Measurements from ENCODE around the gene MYCBP. TPM values are rescaled to one million over a fixed set of nuclear protein-coding genes. Genes with fewer than 3 reads are reported as not detected.
"Not testable (repeated sequence)": the region's sequence is repeated elsewhere in the genome, so short reads cannot be mapped to it uniquely, and the experiment has no call there.

MYCBP gene
- total and polyA plus RNA-seq, 8 donors, result 2.2 to 111 (median 13.8) TPM

- Histone ChIP-seq H3K9me3 (no peaks in the 10 kb centered on the region), H3K27ac (no peak overlapping the region), H3K27me3 (no peaks in the 10 kb centered on the region), H3K36me3 (peaks cover 0 to 19% (median 13%) of the 10 kb centered on the region in 4 donors), H3K4me1 (no peaks in the 10 kb centered on the region), H3K4me3 (no peak overlapping the region)
- 58 to 82% (median 71%) methylated on average over 1 of the region's 1 CpG for WGBS, 5 donors
- intact Hi-C loops (cut with DNase I; ENCODE audit: low total_unique reads), result no loop called here
- DNase-seq, result no peak
- TF ChIP-seq EP300 (IDR thresholded peaks at IDR 0.05) (no peak), CTCF (IDR thresholded peaks at IDR 0.05) (no peak), POLR2A (IDR thresholded peaks at IDR 0.05) (no peak), POLR2AphosphoS5 (IDR thresholded peaks at IDR 0.05) (no peak)
Observed at GRCh38 chr1:38917772-38918171, 44.6 kb upstream of the MYCBP start.

GRCh38 chr1:38917337-38917736, 44.2 kb upstream of the MYCBP start:
- Histone ChIP-seq H3K36me3 (peaks cover 0 to 19% (median 13%) of the 10 kb centered on the region in 4 donors), H3K27me3 (no peaks in the 10 kb centered on the region), H3K4me3 (no peak overlapping the region), H3K4me1 (no peaks in the 10 kb centered on the region), H3K9me3 (no peaks in the 10 kb centered on the region), H3K27ac (no peak overlapping the region)
- TF ChIP-seq POLR2AphosphoS5 (IDR thresholded peaks at IDR 0.05) (no peak), CTCF (IDR thresholded peaks at IDR 0.05) (no peak), POLR2A (IDR thresholded peaks at IDR 0.05) (no peak), EP300 (IDR thresholded peaks at IDR 0.05) (no peak)
- DNase-seq, result no peak
- intact Hi-C loops (cut with DNase I; ENCODE audit: low total_unique reads), result no loop called here
- WGBS, 5 donors, result 72 to 90% (median 86%) methylated on average over 3 of the region's 3 CpGs

GRCh38 chr1:38915352-38915948, 42.3 kb upstream of the MYCBP start:
- 39 to 58% (median 46%) methylated on average over 2 to 3 of the region's 3 CpGs for WGBS, 5 donors
- H3K9me3 ChIP-seq, result no peaks in the 10 kb centered on the region

DNA sequence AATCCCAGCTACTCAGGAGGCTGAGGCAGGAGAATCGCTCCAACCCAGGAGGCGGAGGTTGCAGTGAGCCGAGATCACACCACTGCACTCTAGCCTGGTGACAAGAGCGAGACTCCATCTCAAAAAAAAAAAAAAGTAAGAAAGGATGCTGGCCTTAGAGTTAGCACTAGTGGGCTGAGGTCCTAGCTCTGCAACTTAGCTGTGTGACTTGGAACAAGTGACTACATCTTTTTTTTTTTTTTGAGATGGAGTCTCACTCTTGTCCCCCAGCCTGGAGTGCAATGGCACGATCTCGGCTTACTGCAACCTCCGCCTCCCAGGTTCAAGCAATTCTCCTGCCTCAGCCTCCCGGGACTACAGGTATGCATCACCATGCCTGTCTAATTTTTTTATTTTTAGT, 41.8 kb upstream of the MYCBP start:
- H3K9me3 ChIP-seq; intact Hi-C loops (cut with DNase I; ENCODE audit: low total_unique reads); H3K4me1 ChIP-seq; H3K4me3 ChIP-seq; H3K27me3 ChIP-seq; H3K27ac ChIP-seq; DNase-seq: not testable (repeated sequence)
- peaks cover 0 to 19% (median 13%) of the 10 kb centered on the region in 4 donors for H3K36me3 ChIP-seq
- WGBS, 5 donors, result 95 to 100% (median 97%) methylated on average over 8 of the region's 8 CpGs

More at GRCh38 chr1:38915352-38915948, 42.3 kb upstream of the MYCBP start:
- no peaks in the 10 kb centered on the region for H3K4me1 ChIP-seq
- TF ChIP-seq CTCF (IDR thresholded peaks at IDR 0.05) (no peak), EP300 (IDR thresholded peaks at IDR 0.05) (no peak), POLR2AphosphoS5 (IDR thresholded peaks at IDR 0.05) (no peak), POLR2A (IDR thresholded peaks at IDR 0.05) (no peak)
- H3K4me3 ChIP-seq, result no peak overlapping the region
- intact Hi-C loops (cut with DNase I; ENCODE audit: low total_unique reads), result no loop called here
- no peaks in the 10 kb centered on the region for H3K27me3 ChIP-seq
- no peak for DNase-seq
- H3K36me3 ChIP-seq, result peaks cover 0 to 19% (median 13%) of the 10 kb centered on the region in 4 donors
- H3K27ac ChIP-seq, result no peak overlapping the region

- no peaks in the 10 kb centered on the region for H3K27me3 ChIP-seq
- no peak overlapping the region for H3K4me3 ChIP-seq
- H3K27ac ChIP-seq, result no peak overlapping the region
- no peaks in the 10 kb centered on the region for H3K4me1 ChIP-seq
- H3K36me3 ChIP-seq, result peaks cover 0 to 12% (median 3%) of the 10 kb centered on the region in 4 donors
- no peak for TF ChIP-seq POLR2A (IDR thresholded peaks at IDR 0.05)
- no peak for TF ChIP-seq CTCF (IDR thresholded peaks at IDR 0.05)
- no peak for TF ChIP-seq EP300 (IDR thresholded peaks at IDR 0.05)
- no peak for TF ChIP-seq POLR2AphosphoS5 (IDR thresholded peaks at IDR 0.05)
- no peak for DNase-seq
- intact Hi-C loops (cut with DNase I; ENCODE audit: low total_unique reads), result no loop called here
- peaks cover 0 to 16% (median 12%) of the 10 kb centered on the region in 4 donors for H3K9me3 ChIP-seq
- 86 to 90% (median 88%) methylated on average over 13 of the region's 13 CpGs for WGBS, 5 donors
Observed at GRCh38 chr1:38908821-38909220, 35.7 kb upstream of the MYCBP start.
